Measurements from ENCODE around the gene USP36.

GRCh38 chr17:78793415-78793814 lies 47.2 kb downstream of the USP36 start:
- TF ChIP-seq CTCF (IDR thresholded peaks at IDR 0.05) (no peak), TCF7L2 (IDR thresholded peaks at IDR 0.05; ENCODE audit: low read depth, low read length) (no peak), POLR2AphosphoS5 (IDR thresholded peaks at IDR 0.05; ENCODE audit: low read depth, low read length) (no peak), SIN3A (IDR thresholded peaks at IDR 0.05; ENCODE audit: borderline replicate concordance, insufficient read depth, low read depth, low read length) (no peak), REST (IDR thresholded peaks at IDR 0.05; ENCODE audit: insufficient read depth in 1 of 2, low read depth in 2 of 2, low read length in 1 of 2) (no peak)
